AG09319 (cell line): Measurements from ENCODE around the gene HELZ2.

ENCODE experiments used
- DNase-seq: peaks from one replicate; pipeline ENCODE4 v3.0.0-alpha.2; 2010; ENCODE audit warnings: low read depth; ENCODE audit errors: extremely low read depth
- CTCF ChIP-seq: IDR thresholded peaks from 2 replicates; pipeline ENCODE4 v1.5.1; 2011; ENCODE audit warnings: low read depth, mild to moderate bottlenecking, inconsistent platforms, low read length, moderate library complexity

The HELZ2 gene

GRCh38 chr20:63536241-63536977 lies 37.6 kb downstream of the HELZ2 start:
- no peak for DNase-seq
- TF ChIP-seq CTCF: no peak

- DNase-seq: no peak
- TF ChIP-seq CTCF: no peak
These were observed 39.0 kb downstream of the HELZ2 start for GRCh38 chr20:63534831-63535651.

- TF ChIP-seq CTCF: no peak
- DNase-seq: no peak
These were observed 39.6 kb downstream of the HELZ2 start for GRCh38 chr20:63534427-63534830.

GRCh38 chr20:63533871-63534393 lies 40.1 kb downstream of the HELZ2 start:
- no peak for TF ChIP-seq CTCF
- no peak for DNase-seq

- no peak for TF ChIP-seq CTCF
- no peak for DNase-seq
These were observed 40.7 kb downstream of the HELZ2 start for GRCh38 chr20:63533388-63533787.

- DNase-seq: no peak
- TF ChIP-seq CTCF: no peak
These were observed 41.5 kb downstream of the HELZ2 start for GRCh38 chr20:63532449-63532971.
